ENCODE results near the gene GRIP2. TPM values are rescaled to one million over a fixed set of nuclear protein-coding genes. Genes with fewer than 3 reads are reported as not detected.

Gene GRIP2
- total and polyA plus RNA-seq, 9 of the 15 experiments (the other 6 are each of a cell fraction or from before 2014, with no cell fraction given): 0.01 TPM; not detected in 7

GRCh38 chr3:14474363-14475081 lies 65.6 kb downstream of the GRIP2 start:
- ChIA-PET CTCF (ENCODE audit: low intra/inter-chr PET ratio) (no interaction called here), POLR2A (interaction anchor here (0.7 to 1.9 kb wide), 3 partner anchors 11 to 130 kb away, joined by 3 to 10 read pairs (median 4); no protein-coding TSS in a partner anchor)
- WGBS (ENCODE audit: insufficient coverage, low coverage, missing lambda C conversion rate): 89% methylated on average over 13 of the region's 13 CpGs
- H3K9me1 ChIP-seq (ENCODE audit: control insufficient read depth, insufficient read depth, low read length): peaks cover 5% of the 10 kb centered on the region
- no peak overlapping the region for H3K4me3 ChIP-seq
- H3K4me2 ChIP-seq (ENCODE audit: insufficient read depth, low read length): no peak overlapping the region
- intact Hi-C loops (cut with micrococcal nuclease): no loop called here
- H3K9me3 ChIP-seq (replicated peaks; ENCODE audit: control insufficient read depth, insufficient read depth, low read depth, low read length): no peaks in the 10 kb centered on the region
- H3K9ac ChIP-seq (ENCODE audit: insufficient read depth in 1 of 2, low read depth in 2 of 2, low read length in 2 of 2): no peak overlapping the region
- no peaks in the 10 kb centered on the region for H3K4me1 ChIP-seq (replicated peaks in 1 of 2; ENCODE audit: control insufficient read depth in 2 of 2, insufficient read depth in 2 of 2, low read length in 2 of 2)
- TF ChIP-seq ZFP30 (CRISPR knock-in tag; IDR thresholded peaks at IDR 0.05; ENCODE audit: borderline replicate concordance): no peak
- TF ChIP-seq SUPT5H (IDR thresholded peaks at IDR 0.05): peak; percentile 27; the same call in 1 of the 2 replicates
- no TSS peak for BruUV-seq (replicated peaks)
- ATAC-seq: no peak
- no peaks in the 10 kb centered on the region for H4K20me1 ChIP-seq (replicated peaks; ENCODE audit: control insufficient read depth, insufficient read depth, low read length)
- H2AFZ ChIP-seq (ENCODE audit: low read depth, low read length): no peak overlapping the region
- no peak for DNase-seq (ENCODE audit: extremely low read depth in 1 of 4, low spot score in 3 of 4)
- no peak overlapping the region for H3K27ac ChIP-seq (ENCODE audit: extremely low read depth, low read depth, low read length)
- H3K36me3 ChIP-seq (ENCODE audit: control insufficient read depth, insufficient read depth, low read length): peaks cover 100% of the 10 kb centered on the region
- no peak for FAIRE-seq
- no peaks in the 10 kb centered on the region for H3K79me2 ChIP-seq (ENCODE audit: control insufficient read depth, insufficient read depth, low read length)
- in situ Hi-C loops (cut with MboI): no loop called here
- no peaks in the 10 kb centered on the region; a peak in 1 of 5 replicates for H3K27me3 ChIP-seq (ENCODE audit: control insufficient read depth in 2 of 2, insufficient read depth in 2 of 2, low read length in 2 of 2)

- no peak for FAIRE-seq
- no TSS peak for BruUV-seq (replicated peaks)
- intact Hi-C loops (cut with micrococcal nuclease): no loop called here
- TF ChIP-seq YY1 (IDR thresholded peaks at IDR 0.05; ENCODE audit: borderline replicate concordance in 1 of 3, control insufficient read depth in 1 of 3, extremely low read depth in 1 of 3, insufficient read depth in 3 of 3, insufficient read length in 1 of 3, insufficient replicate concordance in 2 of 3, low read depth in 1 of 3, low read length in 2 of 3): no peak
- TF ChIP-seq ZBTB43 (CRISPR knock-in tag; IDR thresholded peaks at IDR 0.05): no peak
- TF ChIP-seq ZNF146 (CRISPR knock-in tag; IDR thresholded peaks at IDR 0.05; ENCODE audit: unreplicated experiment): no peak
- no peak for TF ChIP-seq ZKSCAN1 (IDR thresholded peaks at IDR 0.05; ENCODE audit: low read depth, low read length)
- no peak for TF ChIP-seq FOXK1 (CRISPR knock-in tag; IDR thresholded peaks at IDR 0.05; ENCODE audit: borderline replicate concordance)
- TF ChIP-seq BMI1 (IDR thresholded peaks at IDR 0.05; ENCODE audit: low read length): no peak
- no peak for TF ChIP-seq ZBTB2 (IDR thresholded peaks at IDR 0.05)
- no peak for TF ChIP-seq ZNF121 (CRISPR knock-in tag; conservative IDR thresholded peaks at IDR 0.05)
- TF ChIP-seq HNRNPH1 (optimal IDR thresholded peaks at IDR 0.05; ENCODE audit: low read depth, low read length): no peak
Observed at GRCh38 chr3:14473411-14473891, 66.7 kb downstream of the GRIP2 start.

More at GRCh38 chr3:14473411-14473891, 66.7 kb downstream of the GRIP2 start:
- Histone ChIP-seq H3K4me3 (no peak overlapping the region), H4K20me1 (replicated peaks; ENCODE audit: control insufficient read depth, insufficient read depth, low read length) (no peaks in the 10 kb centered on the region), H3K27ac (ENCODE audit: extremely low read depth, low read depth, low read length) (no peak overlapping the region), H3K4me1 (replicated peaks in 1 of 2; ENCODE audit: control insufficient read depth in 2 of 2, insufficient read depth in 2 of 2, low read length in 2 of 2) (no peaks in the 10 kb centered on the region), H3K9ac (ENCODE audit: insufficient read depth in 1 of 2, low read depth in 2 of 2, low read length in 2 of 2) (no peak overlapping the region; a peak in 1 of 4 replicates), H2AFZ (ENCODE audit: low read depth, low read length) (no peak overlapping the region), H3K27me3 (ENCODE audit: control insufficient read depth in 2 of 2, insufficient read depth in 2 of 2, low read length in 2 of 2) (no peaks in the 10 kb centered on the region; a peak in 1 of 5 replicates), H3K9me1 (ENCODE audit: control insufficient read depth, insufficient read depth, low read length) (peaks cover 5% of the 10 kb centered on the region), H3K36me3 (ENCODE audit: control insufficient read depth, insufficient read depth, low read length) (peaks cover 100% of the 10 kb centered on the region), H3K4me2 (ENCODE audit: insufficient read depth, low read length) (no peak overlapping the region), H3K79me2 (ENCODE audit: control insufficient read depth, insufficient read depth, low read length) (no peaks in the 10 kb centered on the region), H3K9me3 (replicated peaks; ENCODE audit: control insufficient read depth, insufficient read depth, low read depth, low read length) (no peaks in the 10 kb centered on the region)
- CTCF ChIA-PET (ENCODE audit: low intra/inter-chr PET ratio): no interaction called here
- ATAC-seq (no peak), DNase-seq (ENCODE audit: extremely low read depth in 1 of 4, low spot score in 3 of 4) (no peak)
- in situ Hi-C loops (cut with MboI): no loop called here
- POLR2A ChIA-PET: no interaction called here
- WGBS (ENCODE audit: insufficient coverage, low coverage, missing lambda C conversion rate): 92% methylated on average over 7 of the region's 7 CpGs

Data from K562 (cell line).